ENCODE data around the gene BGLAP. TPM values are rescaled to one million over a fixed set of nuclear protein-coding genes. Genes with fewer than 3 reads are reported as not detected.
"Not testable (repeated sequence)": the region's sequence is repeated elsewhere in the genome, so short reads cannot be mapped to it uniquely, and the experiment has no call there.

The BGLAP gene
- polyA plus RNA-seq, 1 donor from 2014 or later: 2.5 TPM

DNA sequence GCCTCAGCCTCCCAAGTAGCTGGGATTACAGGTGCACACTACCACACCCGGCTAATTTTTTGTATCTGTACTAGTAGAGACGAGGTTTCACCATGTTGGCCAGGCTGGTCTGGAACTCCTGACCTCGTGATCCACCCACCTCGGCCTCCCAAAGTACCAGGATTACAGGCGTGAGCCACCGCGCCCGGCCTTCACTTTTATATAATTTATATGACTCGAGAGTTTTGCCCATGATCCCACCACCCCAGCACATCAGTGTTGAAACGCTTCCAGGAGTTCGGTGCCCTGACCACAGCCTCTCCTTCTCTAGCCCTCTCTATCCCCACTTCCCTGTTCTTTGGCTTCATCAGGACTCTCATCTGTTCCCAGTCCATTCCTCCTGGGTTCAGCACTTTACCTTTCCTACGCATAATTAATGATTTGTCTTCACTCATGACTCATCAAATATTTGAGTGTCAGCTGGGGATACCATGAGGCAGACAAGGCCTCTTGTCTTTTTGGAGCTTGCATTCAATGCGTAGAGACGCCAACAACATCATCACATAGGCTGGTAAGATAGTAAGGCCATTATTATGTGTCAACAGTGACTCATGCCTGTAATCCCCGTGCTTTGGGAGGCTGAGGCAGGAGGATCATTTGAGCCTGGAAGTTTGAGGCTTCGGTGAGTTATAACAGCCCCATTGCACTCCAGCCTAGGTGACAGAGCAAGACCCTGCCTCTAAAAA lies 27.8 kb upstream of the BGLAP start:
- no peaks in the 10 kb centered on the region for H3K27me3 ChIP-seq (ENCODE audit: insufficient read depth, low read depth, low read length)
- peak overlapping the region; percentile 81 for H3K4me3 ChIP-seq (ENCODE audit: low read length)
- H3K4me2 ChIP-seq (ENCODE audit: low read length): peak overlapping the region; percentile 94
- H3K9me2 ChIP-seq (ENCODE audit: insufficient read depth, low read length): no peaks in the 10 kb centered on the region
- no peak for TF ChIP-seq EZH2 (IDR thresholded peaks at IDR 0.05; ENCODE audit: borderline replicate concordance, insufficient read depth, low read length, poor library complexity, severe bottlenecking)
- TF ChIP-seq MXI1 (conservative IDR thresholded peaks at IDR 0.05; ENCODE audit: poor library complexity, severe bottlenecking): no peak
- TF ChIP-seq EP300 (conservative IDR thresholded peaks at IDR 0.05; ENCODE audit: poor library complexity, severe bottlenecking): no peak
- no peak for TF ChIP-seq REST (IDR thresholded peaks at IDR 0.05; ENCODE audit: borderline replicate concordance)
- TF ChIP-seq POLR2AphosphoS5 (IDR thresholded peaks at IDR 0.05): no peak
- TF ChIP-seq RAD21 (conservative IDR thresholded peaks at IDR 0.05): no peak
- no peak for TF ChIP-seq SMC3 (conservative IDR thresholded peaks at IDR 0.05; ENCODE audit: poor library complexity)
- TF ChIP-seq, protein P1, sequence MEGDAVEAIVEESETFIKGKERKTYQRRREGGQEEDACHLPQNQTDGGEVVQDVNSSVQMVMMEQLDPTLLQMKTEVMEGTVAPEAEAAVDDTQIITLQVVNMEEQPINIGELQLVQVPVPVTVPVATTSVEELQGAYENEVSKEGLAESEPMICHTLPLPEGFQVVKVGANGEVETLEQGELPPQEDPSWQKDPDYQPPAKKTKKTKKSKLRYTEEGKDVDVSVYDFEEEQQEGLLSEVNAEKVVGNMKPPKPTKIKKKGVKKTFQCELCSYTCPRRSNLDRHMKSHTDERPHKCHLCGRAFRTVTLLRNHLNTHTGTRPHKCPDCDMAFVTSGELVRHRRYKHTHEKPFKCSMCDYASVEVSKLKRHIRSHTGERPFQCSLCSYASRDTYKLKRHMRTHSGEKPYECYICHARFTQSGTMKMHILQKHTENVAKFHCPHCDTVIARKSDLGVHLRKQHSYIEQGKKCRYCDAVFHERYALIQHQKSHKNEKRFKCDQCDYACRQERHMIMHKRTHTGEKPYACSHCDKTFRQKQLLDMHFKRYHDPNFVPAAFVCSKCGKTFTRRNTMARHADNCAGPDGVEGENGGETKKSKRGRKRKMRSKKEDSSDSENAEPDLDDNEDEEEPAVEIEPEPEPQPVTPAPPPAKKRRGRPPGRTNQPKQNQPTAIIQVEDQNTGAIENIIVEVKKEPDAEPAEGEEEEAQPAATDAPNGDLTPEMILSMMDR (IDR thresholded peaks at IDR 0.05; ENCODE audit: poor library complexity, severe bottlenecking): no peak
- TF ChIP-seq TAF1 (IDR thresholded peaks at IDR 0.05; ENCODE audit: low read depth): no peak
- H3K9ac ChIP-seq (ENCODE audit: low read length): peak overlapping the region; percentile 89
- no peak overlapping the region for H2AFZ ChIP-seq (ENCODE audit: low read depth, low read length)
- no peaks in the 10 kb centered on the region for H3K36me3 ChIP-seq (ENCODE audit: insufficient read depth, low read length)
- H3K79me2 ChIP-seq (replicated peaks; ENCODE audit: insufficient read depth, low read length): peaks cover 11% of the 10 kb centered on the region
- H3K9me3 ChIP-seq (ENCODE audit: low read length): no peaks in the 10 kb centered on the region
- H3K27ac ChIP-seq (ENCODE audit: low read length): peak overlapping the region; percentile 96
- no peaks in the 10 kb centered on the region for H3F3A ChIP-seq (ENCODE audit: insufficient read depth, low read length, poor library complexity, severe bottlenecking)
- H4K20me1 ChIP-seq (ENCODE audit: insufficient read depth): no peaks in the 10 kb centered on the region

- H4K20me1 ChIP-seq (ENCODE audit: insufficient read depth); H3K9me3 ChIP-seq (ENCODE audit: low read length); H3K27me3 ChIP-seq (ENCODE audit: insufficient read depth, low read depth, low read length); H3K4me2 ChIP-seq (ENCODE audit: low read length); H3F3A ChIP-seq (ENCODE audit: insufficient read depth, low read length, poor library complexity, severe bottlenecking); H3K27ac ChIP-seq (ENCODE audit: low read length); H3K9ac ChIP-seq (ENCODE audit: low read length); H3K9me2 ChIP-seq (ENCODE audit: insufficient read depth, low read length); H3K4me3 ChIP-seq (ENCODE audit: low read length); H2AFZ ChIP-seq (ENCODE audit: low read depth, low read length); H3K36me3 ChIP-seq (ENCODE audit: insufficient read depth, low read length): not testable (repeated sequence)
- peaks cover 14% of the 10 kb centered on the region for H3K79me2 ChIP-seq (replicated peaks; ENCODE audit: insufficient read depth, low read length)
These were observed 25.5 kb upstream of the BGLAP start for GRCh38 chr1:156216361-156217086.
